ENCODE results near the gene CCDC73.
"Not testable (repeated sequence)": the region's sequence is repeated elsewhere in the genome, so short reads cannot be mapped to it uniquely, and the experiment has no call there.

The CCDC73 gene

GRCh38 chr11:32713496-32713895 is 81.0 kb downstream of the CCDC73 start:
- in situ Hi-C loops (cut with MboI; ENCODE audit: low sequenced_read_pairs) = no loop called here
- Histone ChIP-seq H3K9me3 (no peaks in the 10 kb centered on the region), H3K27me3 (ENCODE audit: low read depth) (no peaks in the 10 kb centered on the region), H3K4me3 (no peak overlapping the region), H3K4me1 (no peaks in the 10 kb centered on the region), H3K36me3 (replicated peaks) (no peaks in the 10 kb centered on the region)
- no peak for DNase-seq (ENCODE audit: low spot score in 2 of 2)

- in situ Hi-C loops (cut with MboI; ENCODE audit: low sequenced_read_pairs); H3K36me3 ChIP-seq (replicated peaks); H3K27me3 ChIP-seq (ENCODE audit: low read depth); H3K4me3 ChIP-seq; DNase-seq (ENCODE audit: low spot score in 2 of 2); H3K4me1 ChIP-seq; H3K9me3 ChIP-seq: not testable (repeated sequence)
Observed at GRCh38 chr11:32708978-32709377, 85.5 kb downstream of the CCDC73 start.

- H3K27me3 ChIP-seq (ENCODE audit: low read depth) = no peaks in the 10 kb centered on the region
- DNase-seq (ENCODE audit: low spot score in 2 of 2) = no peak
- H3K4me3 ChIP-seq = no peak overlapping the region
- no peaks in the 10 kb centered on the region for H3K9me3 ChIP-seq
- no peaks in the 10 kb centered on the region for H3K4me1 ChIP-seq
- no peaks in the 10 kb centered on the region for H3K36me3 ChIP-seq (replicated peaks)
- in situ Hi-C loops (cut with MboI; ENCODE audit: low sequenced_read_pairs) = no loop called here
Observed at GRCh38 chr11:32706985-32707741, 87.3 kb downstream of the CCDC73 start.

GRCh38 chr11:32705309-32706033 is 89.0 kb downstream of the CCDC73 start:
- in situ Hi-C loops (cut with MboI; ENCODE audit: low sequenced_read_pairs) = no loop called here
- DNase-seq (ENCODE audit: low spot score in 2 of 2) = no peak
- Histone ChIP-seq H3K4me1 (no peaks in the 10 kb centered on the region), H3K4me3 (no peak overlapping the region), H3K27me3 (ENCODE audit: low read depth) (no peaks in the 10 kb centered on the region), H3K36me3 (replicated peaks) (no peaks in the 10 kb centered on the region), H3K9me3 (no peaks in the 10 kb centered on the region)

GRCh38 chr11:32704775-32705174 is 89.7 kb downstream of the CCDC73 start:
- no peak overlapping the region for H3K4me3 ChIP-seq
- no peaks in the 10 kb centered on the region for H3K4me1 ChIP-seq
- no peaks in the 10 kb centered on the region for H3K9me3 ChIP-seq
- no peaks in the 10 kb centered on the region for H3K27me3 ChIP-seq (ENCODE audit: low read depth)
- in situ Hi-C loops (cut with MboI; ENCODE audit: low sequenced_read_pairs) = no loop called here
- no peak for DNase-seq (ENCODE audit: low spot score in 2 of 2)
- H3K36me3 ChIP-seq (replicated peaks) = no peaks in the 10 kb centered on the region

- Histone ChIP-seq H3K4me3 (no peak overlapping the region), H3K36me3 (replicated peaks) (no peaks in the 10 kb centered on the region), H3K4me1 (no peaks in the 10 kb centered on the region), H3K9me3 (no peaks in the 10 kb centered on the region), H3K27me3 (ENCODE audit: low read depth) (no peaks in the 10 kb centered on the region)
- in situ Hi-C loops (cut with MboI; ENCODE audit: low sequenced_read_pairs) = no loop called here
- no peak for DNase-seq (ENCODE audit: low spot score in 2 of 2)
Observed at GRCh38 chr11:32704261-32704660, 90.2 kb downstream of the CCDC73 start.

GRCh38 chr11:32701616-32702015 is 92.8 kb downstream of the CCDC73 start:
- no peaks in the 10 kb centered on the region for H3K4me1 ChIP-seq
- H3K9me3 ChIP-seq = no peaks in the 10 kb centered on the region; the same call in 1 of the 2 replicates
- in situ Hi-C loops (cut with MboI; ENCODE audit: low sequenced_read_pairs) = no loop called here
- no peak overlapping the region for H3K4me3 ChIP-seq
- H3K36me3 ChIP-seq (replicated peaks) = no peaks in the 10 kb centered on the region
- no peaks in the 10 kb centered on the region for H3K27me3 ChIP-seq (ENCODE audit: low read depth)
- no peak for DNase-seq (ENCODE audit: low spot score in 2 of 2)

GRCh38 chr11:32698579-32698978 is 95.9 kb downstream of the CCDC73 start:
- no peak for DNase-seq (ENCODE audit: low spot score in 2 of 2)
- H3K4me1 ChIP-seq = no peaks in the 10 kb centered on the region
- in situ Hi-C loops (cut with MboI; ENCODE audit: low sequenced_read_pairs) = no loop called here
- no peaks in the 10 kb centered on the region for H3K36me3 ChIP-seq (replicated peaks)
- H3K9me3 ChIP-seq = no peaks in the 10 kb centered on the region; the same call in 1 of the 2 replicates
- no peak overlapping the region for H3K4me3 ChIP-seq
- no peaks in the 10 kb centered on the region for H3K27me3 ChIP-seq (ENCODE audit: low read depth)

GRCh38 chr11:32671051-32671450 is 123.4 kb downstream of the CCDC73 start:
- in situ Hi-C loops (cut with MboI; ENCODE audit: low sequenced_read_pairs) = no loop called here
- no peak for DNase-seq (ENCODE audit: low spot score in 2 of 2)
- H3K4me1 ChIP-seq = no peaks in the 10 kb centered on the region
- H3K4me3 ChIP-seq = no peak overlapping the region
- H3K36me3 ChIP-seq (replicated peaks) = no peaks in the 10 kb centered on the region
- no peaks in the 10 kb centered on the region for H3K27me3 ChIP-seq (ENCODE audit: low read depth)
- H3K9me3 ChIP-seq = peaks cover 2% of the 10 kb centered on the region; the same call in 1 of the 2 replicates

- in situ Hi-C loops (cut with MboI; ENCODE audit: low sequenced_read_pairs) = no loop called here
- no peak for DNase-seq (ENCODE audit: low spot score in 2 of 2)
- Histone ChIP-seq H3K4me3 (no peak overlapping the region), H3K27me3 (ENCODE audit: low read depth) (no peaks in the 10 kb centered on the region; the same call in 1 of the 2 replicates), H3K9me3 (no peaks in the 10 kb centered on the region), H3K36me3 (replicated peaks) (no peaks in the 10 kb centered on the region), H3K4me1 (no peaks in the 10 kb centered on the region)
Observed at GRCh38 chr11:32659672-32660071, 134.8 kb downstream of the CCDC73 start.

- Histone ChIP-seq H3K36me3 (replicated peaks) (no peaks in the 10 kb centered on the region), H3K27me3 (ENCODE audit: low read depth) (no peaks in the 10 kb centered on the region; the same call in 1 of the 2 replicates), H3K4me3 (no peak overlapping the region), H3K9me3 (no peaks in the 10 kb centered on the region), H3K4me1 (no peaks in the 10 kb centered on the region)
- in situ Hi-C loops (cut with MboI; ENCODE audit: low sequenced_read_pairs) = no loop called here
- DNase-seq (ENCODE audit: low spot score in 2 of 2) = no peak
Observed at GRCh38 chr11:32658639-32659406, 135.6 kb downstream of the CCDC73 start.

- in situ Hi-C loops (cut with MboI; ENCODE audit: low sequenced_read_pairs) = no loop called here
- peaks cover 2% of the 10 kb centered on the region; the same call in 1 of the 2 replicates for H3K27me3 ChIP-seq (ENCODE audit: low read depth)
- H3K4me3 ChIP-seq = no peak overlapping the region
- no peaks in the 10 kb centered on the region for H3K4me1 ChIP-seq
- H3K36me3 ChIP-seq (replicated peaks) = no peaks in the 10 kb centered on the region
- H3K9me3 ChIP-seq = no peaks in the 10 kb centered on the region
- no peak for DNase-seq (ENCODE audit: low spot score in 2 of 2)
Observed at GRCh38 chr11:32643526-32643925, 150.9 kb downstream of the CCDC73 start.

GRCh38 chr11:32641361-32641760 is 153.1 kb downstream of the CCDC73 start:
- Histone ChIP-seq H3K4me1 (no peaks in the 10 kb centered on the region), H3K36me3 (replicated peaks) (no peaks in the 10 kb centered on the region), H3K4me3 (no peak overlapping the region), H3K9me3 (no peaks in the 10 kb centered on the region), H3K27me3 (ENCODE audit: low read depth) (peaks cover 2% of the 10 kb centered on the region; the same call in 1 of the 2 replicates)
- no peak for DNase-seq (ENCODE audit: low spot score in 2 of 2)
- in situ Hi-C loops (cut with MboI; ENCODE audit: low sequenced_read_pairs) = no loop called here

- H3K27me3 ChIP-seq (ENCODE audit: low read depth) = no peaks in the 10 kb centered on the region; the same call in 1 of the 2 replicates
- no peak overlapping the region for H3K4me3 ChIP-seq
- no peaks in the 10 kb centered on the region for H3K9me3 ChIP-seq
- DNase-seq (ENCODE audit: low spot score in 2 of 2) = no peak
- H3K4me1 ChIP-seq = no peaks in the 10 kb centered on the region
- no peaks in the 10 kb centered on the region for H3K36me3 ChIP-seq (replicated peaks)
- in situ Hi-C loops (cut with MboI; ENCODE audit: low sequenced_read_pairs) = no loop called here
Observed at GRCh38 chr11:32635819-32636218, 158.6 kb downstream of the CCDC73 start.

Data from HAP-1 (cell line).